NCI-H82 treated with DMSO at 0.1 percent for 48 hours (cell line): Measurements from ENCODE around the gene ADGRL3.

Experiments
- DNase-seq: peaks from one replicate; lab custom pipeline; 2025; ENCODE audit not compliant: unreplicated experiment; lab: John Stamatoyannopoulos, UW

ADGRL3 gene

GRCh38 chr4:62037571-62037970 is 837.4 kb downstream of the ADGRL3 start:
- no peak for DNase-seq

- DNase-seq: no peak
These were observed 851.2 kb downstream of the ADGRL3 start for GRCh38 chr4:62051332-62051731.

GRCh38 chr4:62053974-62054373 is 853.8 kb downstream of the ADGRL3 start:
- no peak for DNase-seq

GRCh38 chr4:62057031-62057430 is 856.9 kb downstream of the ADGRL3 start:
- DNase-seq: no peak

- no peak for DNase-seq
These were observed 858.4 kb downstream of the ADGRL3 start for GRCh38 chr4:62058571-62058970.

- no peak for DNase-seq
These were observed 870.2 kb downstream of the ADGRL3 start for GRCh38 chr4:62070291-62070852.

- DNase-seq: no peak
These were observed 875.0 kb downstream of the ADGRL3 start for GRCh38 chr4:62075089-62075488.

GRCh38 chr4:62075521-62075920 is 875.4 kb downstream of the ADGRL3 start:
- no peak for DNase-seq

- no peak for DNase-seq
These were observed 877.3 kb downstream of the ADGRL3 start for GRCh38 chr4:62077406-62077805.

GRCh38 chr4:62080431-62080830 is 880.3 kb downstream of the ADGRL3 start:
- DNase-seq: no peak

GRCh38 chr4:62087706-62088105 is 887.6 kb downstream of the ADGRL3 start:
- DNase-seq: peak; percentile 74

GRCh38 chr4:62093735-62094134 is 893.6 kb downstream of the ADGRL3 start:
- no peak for DNase-seq

- DNase-seq: no peak
These were observed 896.8 kb downstream of the ADGRL3 start for GRCh38 chr4:62096881-62097280.

GRCh38 chr4:62115216-62115615 is 915.1 kb downstream of the ADGRL3 start:
- DNase-seq: no peak

- no peak for DNase-seq
These were observed 917.8 kb downstream of the ADGRL3 start for GRCh38 chr4:62117886-62118285.

GRCh38 chr4:62118558-62118957 is 918.4 kb downstream of the ADGRL3 start:
- DNase-seq: no peak

- DNase-seq: no peak
These were observed 919.1 kb downstream of the ADGRL3 start for GRCh38 chr4:62119195-62119594.

GRCh38 chr4:62126064-62126732 is 926.1 kb downstream of the ADGRL3 start:
- no peak for DNase-seq
